Ishikawa (cell line): ENCODE results near the gene MAML2.

Source experiments
- CEBPB ChIP-seq: IDR thresholded peaks from 2 replicates; pipeline ENCODE4 v1.6.1; 2012
- CREB1 ChIP-seq: IDR thresholded peaks from 2 replicates; pipeline ENCODE4 v1.6.1; 2012; ENCODE audit warnings: low read depth
- EGR1 ChIP-seq: IDR thresholded peaks from 2 replicates; pipeline ENCODE4 v1.6.1; 2012
- EP300 ChIP-seq: IDR thresholded peaks from 2 replicates; pipeline ENCODE4 v1.6.1; 2012; ENCODE audit warnings: borderline replicate concordance
- FOXM1 ChIP-seq: IDR thresholded peaks from 2 replicates; pipeline ENCODE4 v1.6.1; 2012; ENCODE audit warnings: low read depth, borderline replicate concordance
- MAX ChIP-seq: IDR thresholded peaks from 2 replicates; pipeline ENCODE4 v1.6.1; 2012
- NFIC ChIP-seq: IDR thresholded peaks from 2 replicates; pipeline ENCODE4 v1.6.1; 2012
- RAD21 ChIP-seq: IDR thresholded peaks from 2 replicates; pipeline ENCODE4 v1.6.1; 2012; ENCODE audit warnings: low read depth
- TAF1 ChIP-seq: IDR thresholded peaks from 2 replicates; pipeline ENCODE4 v1.6.1; 2012; ENCODE audit warnings: low read depth, mild to moderate bottlenecking
- TCF12 ChIP-seq: IDR thresholded peaks from 2 replicates; pipeline ENCODE4 v1.6.1; 2012; ENCODE audit warnings: low read depth
- TEAD4 ChIP-seq: IDR thresholded peaks from 2 replicates; pipeline ENCODE4 v1.6.1; 2012
- USF1 ChIP-seq: IDR thresholded peaks from 2 replicates; pipeline ENCODE4 v1.6.1; 2012
- YY1 ChIP-seq: IDR thresholded peaks from 2 replicates; pipeline ENCODE4 v1.6.1; 2012; ENCODE audit warnings: low read depth
- ZBTB7A ChIP-seq: IDR thresholded peaks from 2 replicates; pipeline ENCODE4 v1.6.1; 2012; ENCODE audit warnings: low read depth
- TF ChIP-seq, protein P1 (sequence below): IDR thresholded peaks from 2 replicates; pipeline ENCODE4 v1.6.1; 2012; ENCODE audit warnings: low read depth, mild to moderate bottlenecking

Gene MAML2

GRCh38 chr11:96293109-96293508, 49.9 kb downstream of the MAML2 start:
- no peak for TF ChIP-seq YY1
- no peak for TF ChIP-seq CEBPB
- TF ChIP-seq CREB1, result no peak
- TF ChIP-seq FOXM1, result no peak
- no peak for TF ChIP-seq RAD21
- TF ChIP-seq TAF1, result no peak
- no peak for TF ChIP-seq NFIC
- TF ChIP-seq MAX, result no peak
- TF ChIP-seq, protein P1, sequence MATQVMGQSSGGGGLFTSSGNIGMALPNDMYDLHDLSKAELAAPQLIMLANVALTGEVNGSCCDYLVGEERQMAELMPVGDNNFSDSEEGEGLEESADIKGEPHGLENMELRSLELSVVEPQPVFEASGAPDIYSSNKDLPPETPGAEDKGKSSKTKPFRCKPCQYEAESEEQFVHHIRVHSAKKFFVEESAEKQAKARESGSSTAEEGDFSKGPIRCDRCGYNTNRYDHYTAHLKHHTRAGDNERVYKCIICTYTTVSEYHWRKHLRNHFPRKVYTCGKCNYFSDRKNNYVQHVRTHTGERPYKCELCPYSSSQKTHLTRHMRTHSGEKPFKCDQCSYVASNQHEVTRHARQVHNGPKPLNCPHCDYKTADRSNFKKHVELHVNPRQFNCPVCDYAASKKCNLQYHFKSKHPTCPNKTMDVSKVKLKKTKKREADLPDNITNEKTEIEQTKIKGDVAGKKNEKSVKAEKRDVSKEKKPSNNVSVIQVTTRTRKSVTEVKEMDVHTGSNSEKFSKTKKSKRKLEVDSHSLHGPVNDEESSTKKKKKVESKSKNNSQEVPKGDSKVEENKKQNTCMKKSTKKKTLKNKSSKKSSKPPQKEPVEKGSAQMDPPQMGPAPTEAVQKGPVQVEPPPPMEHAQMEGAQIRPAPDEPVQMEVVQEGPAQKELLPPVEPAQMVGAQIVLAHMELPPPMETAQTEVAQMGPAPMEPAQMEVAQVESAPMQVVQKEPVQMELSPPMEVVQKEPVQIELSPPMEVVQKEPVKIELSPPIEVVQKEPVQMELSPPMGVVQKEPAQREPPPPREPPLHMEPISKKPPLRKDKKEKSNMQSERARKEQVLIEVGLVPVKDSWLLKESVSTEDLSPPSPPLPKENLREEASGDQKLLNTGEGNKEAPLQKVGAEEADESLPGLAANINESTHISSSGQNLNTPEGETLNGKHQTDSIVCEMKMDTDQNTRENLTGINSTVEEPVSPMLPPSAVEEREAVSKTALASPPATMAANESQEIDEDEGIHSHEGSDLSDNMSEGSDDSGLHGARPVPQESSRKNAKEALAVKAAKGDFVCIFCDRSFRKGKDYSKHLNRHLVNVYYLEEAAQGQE, result no peak
- TF ChIP-seq EGR1, result no peak
- TF ChIP-seq TCF12, result no peak
- TF ChIP-seq USF1, result no peak
- TF ChIP-seq TEAD4, result no peak
- TF ChIP-seq EP300, result no peak
- no peak for TF ChIP-seq ZBTB7A

GRCh38 chr11:96292291-96293010, 50.5 kb downstream of the MAML2 start:
- TF ChIP-seq MAX (no peak), EGR1 (no peak), EP300 (no peak), RAD21 (no peak), NFIC (no peak), USF1 (no peak), TEAD4 (no peak), FOXM1 (no peak)
- TF ChIP-seq, protein P1, result no peak

- TF ChIP-seq NFIC (no peak), EGR1 (no peak), TCF12 (no peak), FOXM1 (no peak), YY1 (no peak), USF1 (no peak), RAD21 (no peak)
- TF ChIP-seq, protein P1, result no peak
These were observed 52.4 kb downstream of the MAML2 start for GRCh38 chr11:96290631-96291030.

DNA sequence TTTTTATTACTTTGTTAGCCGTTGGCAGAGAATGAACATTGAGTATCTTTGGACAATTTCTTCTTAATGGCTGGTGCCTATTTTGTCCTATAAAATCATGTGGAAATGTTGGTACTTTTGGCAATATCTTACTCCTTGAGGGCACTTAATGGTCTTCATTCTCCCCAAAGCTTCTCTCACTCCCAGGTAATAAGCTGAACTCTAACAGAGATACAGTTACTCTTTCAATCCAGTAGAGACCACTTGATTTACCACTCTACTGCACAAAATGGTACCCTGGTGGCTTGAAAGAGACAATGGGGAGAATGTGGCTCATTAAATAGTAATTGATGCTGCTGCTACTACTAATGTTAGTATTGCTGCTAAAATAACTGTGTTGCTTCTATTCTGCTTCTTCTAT, 53.0 kb downstream of the MAML2 start:
- TF ChIP-seq TCF12, result no peak
- TF ChIP-seq TEAD4, result no peak
- no peak for TF ChIP-seq EGR1
- no peak for TF ChIP-seq YY1
- TF ChIP-seq EP300, result no peak
- no peak for TF ChIP-seq MAX
